Stimulated activated CD8-positive, alpha-beta memory T cell treated with anti-CD3 and anti-CD28 coated beads, Interleukin-15, amount 100 ng/mL, for 4 hours (primary cell): ENCODE data around the gene HLA-DMA.
A peak's percentile ranks its signal among the peaks of the same experiment; 100 is the strongest.

Experiments used
- DNase-seq, 2 donors: peaks; one replicate each; pipeline ENCODE4 v3.0.0-alpha.2; 2020; ENCODE audit warnings: low read depth in 2 of 2

Gene HLA-DMA

GRCh38 chr6:32952817-32953739 is at the start of gene HLA-DMA:
HLA-DMA (minus strand) TSS chr6:32953097; CDS start chr6:32953036, 61 bp downstream.
- peak in 1 of 2 donors; percentile 47 for DNase-seq

- DNase-seq, result no peak
These were observed 48.8 kb upstream of the HLA-DMA start for GRCh38 chr6:33001685-33002084.

GRCh38 chr6:33000055-33000454 is 47.2 kb upstream of the HLA-DMA start:
- DNase-seq, result no peak

- no peak for DNase-seq
These were observed 42.6 kb upstream of the HLA-DMA start for GRCh38 chr6:32995448-32995847.

- no peak for DNase-seq
These were observed 40.6 kb upstream of the HLA-DMA start for GRCh38 chr6:32993363-32993973.

- no peak for DNase-seq
These were observed 39.1 kb upstream of the HLA-DMA start for GRCh38 chr6:32991972-32992371.

- no peak for DNase-seq
These were observed 36.5 kb upstream of the HLA-DMA start for GRCh38 chr6:32989368-32989767.

- DNase-seq, result peak; percentile 59 to 80
These were observed 31.9 kb upstream of the HLA-DMA start for GRCh38 chr6:32984622-32985389.

GRCh38 chr6:32983964-32984621 is 31.2 kb upstream of the HLA-DMA start:
- DNase-seq, result no peak

- no peak for DNase-seq
These were observed 30.6 kb upstream of the HLA-DMA start for GRCh38 chr6:32983493-32983848.

GRCh38 chr6:32982702-32983492 is 30.0 kb upstream of the HLA-DMA start:
- no peak for DNase-seq

- DNase-seq, result no peak
These were observed 29.3 kb upstream of the HLA-DMA start for GRCh38 chr6:32982084-32982701.

- DNase-seq, result no peak
These were observed 27.7 kb upstream of the HLA-DMA start for GRCh38 chr6:32980488-32981038.

- no peak for DNase-seq
These were observed 27.0 kb upstream of the HLA-DMA start for GRCh38 chr6:32979720-32980487.

GRCh38 chr6:32977953-32978324 is 25.0 kb upstream of the HLA-DMA start:
- DNase-seq, result no peak

- no peak for DNase-seq
These were observed 24.5 kb upstream of the HLA-DMA start for GRCh38 chr6:32977272-32977952.

GRCh38 chr6:32976334-32977069 is 23.6 kb upstream of the HLA-DMA start:
- no peak for DNase-seq

- DNase-seq, result no peak
These were observed 23.0 kb upstream of the HLA-DMA start for GRCh38 chr6:32975886-32976285.
